Measurements from ENCODE around the gene KCNA5. TPM values are rescaled to one million over a fixed set of nuclear protein-coding genes. Genes with fewer than 3 reads are reported as not detected.

KCNA5 gene
- total and polyA plus RNA-seq, 2 of the 13 experiments (the other 11 are each of a cell fraction or from before 2014, with no cell fraction given): not detected

- TF ChIP-seq ZSCAN5A (CRISPR knock-in tag; IDR thresholded peaks at IDR 0.05; ENCODE audit: borderline replicate concordance) (no peak), ZBED4 (CRISPR knock-in tag; IDR thresholded peaks at IDR 0.05; ENCODE audit: borderline replicate concordance) (no peak), RARG (CRISPR knock-in tag; IDR thresholded peaks at IDR 0.05; ENCODE audit: low read depth) (no peak), ZBTB44 (CRISPR knock-in tag; IDR thresholded peaks at IDR 0.05) (no peak), ETV6 (CRISPR knock-in tag; conservative IDR thresholded peaks at IDR 0.05) (no peak), EZH2 (conservative IDR thresholded peaks at IDR 0.05; ENCODE audit: low read depth, low read length) (no peak), STAG1 (CRISPR knock-in tag; IDR thresholded peaks at IDR 0.05) (no peak), SOX5 (CRISPR knock-in tag; IDR thresholded peaks at IDR 0.05; ENCODE audit: borderline replicate concordance) (no peak), ZNF543 (CRISPR knock-in tag; IDR thresholded peaks at IDR 0.05) (no peak), ZNF367 (CRISPR knock-in tag; IDR thresholded peaks at IDR 0.05; ENCODE audit: borderline replicate concordance) (no peak)
Measured at GRCh38 chr12:5094551-5094950, 50.9 kb downstream of the KCNA5 start (continued).

Data from HepG2 (cell line).